SK-N-SH (cell line): ENCODE measurements around the gene AXIN1. TPM values are rescaled to one million over a fixed set of nuclear protein-coding genes. Genes with fewer than 3 reads are reported as not detected.

Experiments used
- CTCF ChIA-PET: fragments of 300-600, 350-600 bp; formaldehyde crosslinking; extraction: SDS; loops from one replicate; lab custom pipeline; 2021; lab: Yijun Ruan, JAX
- POLR2A ChIA-PET: fragments of 350-600 bp; sonication (Branson Sonifier 250); formaldehyde crosslinking; extraction: SDS; loops from one replicate; lab custom pipeline; 2020; ENCODE audit warnings: antibody characterized with exemption, inconsistent platforms; lab: Yijun Ruan, JAX
- DNase-seq: peaks from one replicate; pipeline ENCODE4 v3.0.0; 2012
- H2AFZ ChIP-seq: fragments of 200-600 bp; sonication (generic); 2 replicates; pipeline ENCODE4 v1.8.1; 2016; ENCODE audit warnings: antibody characterized with exemption, mild to moderate bottlenecking, low read depth
- H3F3A ChIP-seq: fragments of 200-600 bp; sonication (generic); replicated peaks from 2 replicates; pipeline ENCODE3; 2016; ENCODE audit warnings: antibody characterized with exemption, mild to moderate bottlenecking; ENCODE audit not compliant: insufficient read depth
- H3K27ac ChIP-seq, 2 experiments: fragments of 200-500 bp in 1 of 2; fragments of 200-600 bp in 1 of 2; sonication (Bioruptor generic) in 1 of 2; sonication (generic), shearing (Covaris generic) in 1 of 2; 2 replicates each; pipeline versions ENCODE4 v1.5.1 to v1.6.1; 2014 to 2016; ENCODE audit warnings: low read depth in 2 of 2, inconsistent platforms in 1 of 2, low read length in 1 of 2, mild to moderate bottlenecking in 1 of 2, mixed read lengths in 1 of 2
- H3K27me3 ChIP-seq: fragments of 200-600 bp; sonication (generic), shearing (Covaris generic); 2 replicates; pipeline ENCODE4 v1.6.1; 2016; ENCODE audit warnings: mixed run types; ENCODE audit not compliant: insufficient read depth
- H3K36me3 ChIP-seq, 2 experiments: fragments of 200-500 bp in 1 of 2; fragments of 200-600 bp in 1 of 2; sonication (Bioruptor generic) in 1 of 2; sonication (generic) in 1 of 2; replicated peaks in 1 of 2; 2 replicates each; pipeline versions ENCODE3 to v1.5.1; 2014 to 2016; ENCODE audit warnings: low read length in 1 of 2, mild to moderate bottlenecking in 1 of 2; ENCODE audit not compliant: insufficient read depth in 2 of 2, control insufficient read depth in 1 of 2
- H3K4me1 ChIP-seq, 2 experiments: fragments of 200-500 bp in 1 of 2; fragments of 200-600 bp in 1 of 2; sonication (Bioruptor generic) in 1 of 2; sonication (generic), shearing (Covaris generic) in 1 of 2; 2 replicates each; pipeline versions ENCODE4 v1.5.1 to v1.6.1; 2014 to 2016; ENCODE audit warnings: low read depth in 1 of 2, low read length in 1 of 2, mixed run types in 1 of 2; ENCODE audit not compliant: insufficient read depth in 2 of 2, control insufficient read depth in 1 of 2
- H3K4me2 ChIP-seq: fragments of 200-600 bp; sonication (generic), shearing (Covaris generic); 2 replicates; pipeline ENCODE4 v1.6.1; 2017; ENCODE audit warnings: mixed run types
- H3K4me3 ChIP-seq, 2 experiments: fragments of 200-500 bp in 1 of 2; fragments of 200-600 bp in 1 of 2; sonication (Bioruptor generic) in 1 of 2; sonication (generic), shearing (Covaris generic) in 1 of 2; 2 replicates each; pipeline versions ENCODE4 v1.5.1 to v1.8.1; 2014 to 2016; ENCODE audit warnings: low read depth in 2 of 2, inconsistent platforms in 1 of 2, low read length in 1 of 2, mild to moderate bottlenecking in 1 of 2, mixed read lengths in 1 of 2, moderate library complexity in 1 of 2
- H3K79me2 ChIP-seq: fragments of 200-600 bp; sonication (generic); 2 replicates; pipeline ENCODE4 v1.8.1; 2017; ENCODE audit warnings: mild to moderate bottlenecking; ENCODE audit not compliant: insufficient read depth
- H3K9ac ChIP-seq: fragments of 200-600 bp; sonication (generic); 2 replicates; pipeline ENCODE4 v1.6.1; 2017; ENCODE audit warnings: mixed run types
- H3K9me2 ChIP-seq: fragments of 200-600 bp; sonication (generic); 2 replicates; pipeline ENCODE4 v1.6.1; 2017; ENCODE audit warnings: mixed run types
- H3K9me3 ChIP-seq: fragments of 200-600 bp; sonication (generic); 2 replicates; pipeline ENCODE4 v1.6.1; 2017; ENCODE audit warnings: mixed run types, mild to moderate bottlenecking, moderate library complexity
- H4K20me1 ChIP-seq: fragments of 200-600 bp; sonication (generic); 2 replicates; pipeline ENCODE4 v1.6.1; 2017; ENCODE audit warnings: mild to moderate bottlenecking, mixed run types; ENCODE audit not compliant: insufficient read depth
- CHD2 ChIP-seq: fragments of 150-350 bp; IDR thresholded peaks from 2 replicates; pipeline ENCODE4 v1.6.1; 2018; ENCODE audit warnings: low read length; ENCODE audit not compliant: partially characterized antibody
- ELF1 ChIP-seq: IDR thresholded peaks from 2 replicates; pipeline ENCODE4 v1.4.0; 2012
- EP300 ChIP-seq, 2 experiments: IDR thresholded peaks; 2 replicates each; pipeline versions ENCODE4 v1.4.0 to v1.6.1; 2012; ENCODE audit warnings: borderline replicate concordance in 1 of 2, low read depth in 1 of 2, low read length in 1 of 2
- FOXJ3 ChIP-seq: sonication (generic); formaldehyde crosslinking; IDR thresholded peaks from 2 replicates; pipeline ENCODE4 v1.5.1; 2020; ENCODE audit warnings: mild to moderate bottlenecking, missing genetic modification reagents
- GABPA ChIP-seq: IDR thresholded peaks from 2 replicates; pipeline ENCODE4 v1.4.0; 2012; ENCODE audit warnings: low read depth, mild to moderate bottlenecking
- GATA2 ChIP-seq: sonication (generic); formaldehyde crosslinking; IDR thresholded peaks from 2 replicates; pipeline ENCODE4 v1.5.0; 2020; ENCODE audit warnings: mild to moderate bottlenecking, missing genetic modification reagents
- IRF3 ChIP-seq: fragments of 150-350 bp; IDR thresholded peaks from 2 replicates; pipeline ENCODE4 v1.6.1; 2016; ENCODE audit warnings: mild to moderate bottlenecking, low read depth, low read length
- MAX ChIP-seq: IDR thresholded peaks from 2 replicates; pipeline ENCODE4 v1.4.0; 2012; ENCODE audit warnings: low read depth
- NFIC ChIP-seq: IDR thresholded peaks from 2 replicates; pipeline ENCODE4 v1.4.0; 2012; ENCODE audit warnings: borderline replicate concordance
- NRF1 ChIP-seq: IDR thresholded peaks from 2 replicates; pipeline ENCODE4 v1.6.1; 2012; ENCODE audit warnings: low read depth, mild to moderate bottlenecking, low read length
- RAD21 ChIP-seq: IDR thresholded peaks from 2 replicates; pipeline ENCODE4 v1.6.1; 2012; ENCODE audit warnings: mild to moderate bottlenecking, low read length
- RCOR1 ChIP-seq: fragments of 150-350 bp; IDR thresholded peaks from 2 replicates; pipeline ENCODE4 v1.6.1; 2017; ENCODE audit warnings: antibody characterized with exemption, low read length
- REST ChIP-seq: IDR thresholded peaks from 2 replicates; pipeline ENCODE4 v1.6.1; 2012; ENCODE audit warnings: mild to moderate bottlenecking, low read depth, low read length, moderate library complexity
- RFX5 ChIP-seq: IDR thresholded peaks from 2 replicates; pipeline ENCODE4 v1.6.1; 2012; ENCODE audit warnings: mild to moderate bottlenecking, improper control_type of control experiment, low read length
- RXRA ChIP-seq: IDR thresholded peaks from 2 replicates; pipeline ENCODE4 v1.4.0; 2012; ENCODE audit warnings: low read depth, mild to moderate bottlenecking, borderline replicate concordance
- SIN3A ChIP-seq: IDR thresholded peaks from 2 replicates; pipeline ENCODE4 v1.6.1; 2012; ENCODE audit warnings: low read depth, mild to moderate bottlenecking, low read length, moderate library complexity, borderline replicate concordance
- TEAD4 ChIP-seq: IDR thresholded peaks from 2 replicates; pipeline ENCODE4 v1.4.0; 2012; ENCODE audit warnings: mild to moderate bottlenecking, borderline replicate concordance; ENCODE audit not compliant: insufficient read depth
- ZBTB33 ChIP-seq: IDR thresholded peaks from 2 replicates; pipeline ENCODE4 v1.4.0; 2012; ENCODE audit warnings: low read depth, borderline replicate concordance
- WGBS: methylation state at CpG from one replicate; pipeline ENCODE4 v1.1.6; 2017; ENCODE audit warnings: low lambda C conversion rate; 5-methylcytosine and 5-hydroxymethylcytosine counted together
- polyA plus RNA-seq, 3 experiments: library from polyadenylated mRNA; depleted of rRNA; stranded (reverse); fragments of >200 nt; gene quantifications; 2 replicates each; pipeline ENCODE4 v1.2.3, GENCODE V29; 2012

Gene AXIN1
- polyA plus RNA-seq, 1 of the 3 experiments (the other 2 are of a cell fraction) = 19.9 TPM

GRCh38 chr16:307691-308312 lies 44.7 kb downstream of the AXIN1 start:
- no peak for DNase-seq
- no peaks in the 10 kb centered on the region for H3K79me2 ChIP-seq
- no peak overlapping the region for H2AFZ ChIP-seq
- TF ChIP-seq IRF3 = no peak
- TF ChIP-seq RXRA = no peak
- no peak for TF ChIP-seq RFX5
- no peak for TF ChIP-seq TEAD4
- TF ChIP-seq CHD2 = no peak
- TF ChIP-seq EP300 (IDR thresholded peaks at IDR 0.05; ENCODE audit: borderline replicate concordance in 1 of 2, low read depth in 1 of 2, low read length in 1 of 2) = no peak
- no peak for TF ChIP-seq REST
- no peak for TF ChIP-seq SIN3A
- no peak for TF ChIP-seq MAX
- TF ChIP-seq ZBTB33 = no peak
- no peak for TF ChIP-seq RAD21
- no peak for TF ChIP-seq NRF1
- TF ChIP-seq RCOR1 = no peak
- TF ChIP-seq ELF1 = no peak
- TF ChIP-seq NFIC = no peak
- TF ChIP-seq GABPA = no peak
- TF ChIP-seq GATA2 (CRISPR knock-in tag) = no peak
- TF ChIP-seq FOXJ3 = no peak
- CTCF ChIA-PET = no interaction called here
- H3K4me2 ChIP-seq = no peak overlapping the region
- H3K36me3 ChIP-seq = peaks cover 0 to 31% of the 10 kb centered on the region in 2 experiments
- no peaks in the 10 kb centered on the region for H3K4me1 ChIP-seq
- H3K27me3 ChIP-seq = no peaks in the 10 kb centered on the region
- H3K9me2 ChIP-seq = no peaks in the 10 kb centered on the region
- no peak overlapping the region for H3K9ac ChIP-seq
- H3K9me3 ChIP-seq = no peaks in the 10 kb centered on the region
- H3F3A ChIP-seq = no peaks in the 10 kb centered on the region
- no peaks in the 10 kb centered on the region for H4K20me1 ChIP-seq
- no peak overlapping the region for H3K4me3 ChIP-seq
- 92% methylated on average over 15 of the region's 21 CpGs for WGBS
- POLR2A ChIA-PET = no interaction called here
- H3K27ac ChIP-seq = no peak overlapping the region
